Choroid plexus epithelial cell (primary cell): ENCODE data around the gene SKIDA1.
A peak's percentile ranks its signal among the peaks of the same experiment; 100 is the strongest.
"Not testable (repeated sequence)": the region's sequence is repeated elsewhere in the genome, so short reads cannot be mapped to it uniquely, and the experiment has no call there.

Experiments used
- DNase-seq: peaks from one replicate; pipeline ENCODE4 v3.0.0-alpha.2; 2010; ENCODE audit warnings: low read depth
- H3K4me3 ChIP-seq: 2 replicates; pipeline ENCODE4 v1.5.1; 2011; ENCODE audit warnings: low read depth, mild to moderate bottlenecking, control low read depth, low read length, moderate library complexity
- TF ChIP-seq, protein P1 (sequence below): conservative IDR thresholded peaks from 2 replicates; pipeline ENCODE4 v1.5.1; 2011; ENCODE audit warnings: low read depth, mild to moderate bottlenecking, control low read depth, inconsistent platforms, low read length, moderate library complexity

The SKIDA1 gene

DNA sequence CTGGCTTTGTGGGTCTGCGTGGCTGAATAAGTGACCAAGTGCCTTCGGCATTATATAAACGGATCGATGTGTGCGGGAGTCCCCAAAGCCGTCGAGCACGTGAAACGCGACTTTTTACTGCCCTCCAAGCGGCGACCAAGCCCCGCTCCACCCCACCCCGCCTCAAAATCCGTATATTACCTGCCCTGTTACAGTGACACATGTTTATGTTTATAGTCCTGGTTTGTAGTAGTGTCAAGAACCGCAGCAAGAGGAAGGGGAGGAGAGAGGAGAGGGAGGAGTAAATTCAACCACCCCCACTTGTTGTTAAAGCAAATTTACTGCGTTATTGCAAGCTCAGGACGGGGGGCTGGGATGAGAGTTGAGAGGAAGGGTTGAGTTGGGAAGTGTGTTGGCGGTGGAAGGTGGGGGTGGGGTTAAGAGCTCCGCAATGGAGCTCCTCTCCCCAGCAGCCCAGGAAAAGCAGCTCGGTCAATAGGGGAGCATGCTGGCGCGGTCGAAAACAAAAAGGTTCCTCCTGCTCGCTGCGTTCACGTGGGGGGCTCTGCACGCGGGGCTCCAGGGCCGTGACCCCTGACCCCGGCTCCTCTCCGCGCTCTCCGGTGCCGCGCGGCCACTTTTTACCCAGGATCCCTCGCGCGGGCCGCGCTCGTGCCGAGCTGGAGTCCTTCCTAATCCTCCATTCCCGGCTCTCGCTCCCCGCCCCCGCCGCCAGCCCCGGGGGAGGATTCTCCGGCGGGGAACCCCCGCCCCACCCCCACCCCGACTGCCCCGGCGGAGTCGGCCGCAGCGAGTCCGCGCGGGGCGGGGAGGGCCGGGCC, at the start of gene SKIDA1:
Gene SKIDA1, minus strand, starts transcription at position 316 of the 821 bp plus-strand sequence. CDS start 7,860 bp downstream, outside the sequence.
- TF ChIP-seq, protein P1, sequence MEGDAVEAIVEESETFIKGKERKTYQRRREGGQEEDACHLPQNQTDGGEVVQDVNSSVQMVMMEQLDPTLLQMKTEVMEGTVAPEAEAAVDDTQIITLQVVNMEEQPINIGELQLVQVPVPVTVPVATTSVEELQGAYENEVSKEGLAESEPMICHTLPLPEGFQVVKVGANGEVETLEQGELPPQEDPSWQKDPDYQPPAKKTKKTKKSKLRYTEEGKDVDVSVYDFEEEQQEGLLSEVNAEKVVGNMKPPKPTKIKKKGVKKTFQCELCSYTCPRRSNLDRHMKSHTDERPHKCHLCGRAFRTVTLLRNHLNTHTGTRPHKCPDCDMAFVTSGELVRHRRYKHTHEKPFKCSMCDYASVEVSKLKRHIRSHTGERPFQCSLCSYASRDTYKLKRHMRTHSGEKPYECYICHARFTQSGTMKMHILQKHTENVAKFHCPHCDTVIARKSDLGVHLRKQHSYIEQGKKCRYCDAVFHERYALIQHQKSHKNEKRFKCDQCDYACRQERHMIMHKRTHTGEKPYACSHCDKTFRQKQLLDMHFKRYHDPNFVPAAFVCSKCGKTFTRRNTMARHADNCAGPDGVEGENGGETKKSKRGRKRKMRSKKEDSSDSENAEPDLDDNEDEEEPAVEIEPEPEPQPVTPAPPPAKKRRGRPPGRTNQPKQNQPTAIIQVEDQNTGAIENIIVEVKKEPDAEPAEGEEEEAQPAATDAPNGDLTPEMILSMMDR, result no peak
- H3K4me3 ChIP-seq, result peak within 1 kb of the TSS; percentile 65
- peak; percentile 97 for DNase-seq

DNA sequence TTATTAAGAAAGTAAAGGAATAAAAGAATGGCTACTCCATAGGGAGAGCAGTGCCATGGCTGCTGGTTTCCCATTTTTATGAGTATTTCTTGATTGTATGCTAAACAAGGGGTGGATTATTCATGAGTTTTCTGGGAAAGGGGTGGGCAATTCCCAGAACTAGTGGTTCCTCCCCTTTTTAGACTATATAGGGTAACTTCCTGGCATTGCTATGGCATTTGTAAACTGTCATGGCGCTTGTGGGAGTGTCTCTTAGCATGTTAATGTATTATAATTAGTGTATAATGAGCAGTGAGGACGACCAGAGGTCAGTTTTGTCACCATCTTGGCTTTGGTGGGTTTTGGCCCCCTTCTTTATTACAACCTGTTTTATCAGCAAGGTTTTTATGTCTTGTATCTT, 49.0 kb upstream of the SKIDA1 start:
- not testable (repeated sequence) for H3K4me3 ChIP-seq, DNase-seq

DNA sequence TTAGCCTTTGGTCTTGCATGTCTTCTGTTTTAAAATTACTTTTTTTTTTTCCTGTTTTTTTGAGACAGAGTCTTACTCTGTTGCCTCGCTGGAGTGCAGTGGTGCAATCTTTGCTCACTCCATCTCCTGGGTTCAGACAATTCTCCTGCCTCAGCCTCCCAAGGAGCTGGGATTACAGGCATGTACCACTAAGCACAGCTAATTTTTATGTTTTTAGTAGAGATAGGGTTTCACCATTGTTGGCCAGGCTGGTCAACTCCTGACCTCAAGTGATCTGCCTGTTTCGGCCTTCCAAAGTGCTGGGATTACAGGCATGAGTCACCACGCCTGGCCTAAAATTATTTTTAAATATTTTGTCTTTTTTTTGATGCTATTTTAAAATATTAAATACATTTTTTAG, 47.1 kb upstream of the SKIDA1 start:
- no peak overlapping the region for H3K4me3 ChIP-seq
- TF ChIP-seq, protein P1, result no peak
- DNase-seq, result peak; percentile 77

DNA sequence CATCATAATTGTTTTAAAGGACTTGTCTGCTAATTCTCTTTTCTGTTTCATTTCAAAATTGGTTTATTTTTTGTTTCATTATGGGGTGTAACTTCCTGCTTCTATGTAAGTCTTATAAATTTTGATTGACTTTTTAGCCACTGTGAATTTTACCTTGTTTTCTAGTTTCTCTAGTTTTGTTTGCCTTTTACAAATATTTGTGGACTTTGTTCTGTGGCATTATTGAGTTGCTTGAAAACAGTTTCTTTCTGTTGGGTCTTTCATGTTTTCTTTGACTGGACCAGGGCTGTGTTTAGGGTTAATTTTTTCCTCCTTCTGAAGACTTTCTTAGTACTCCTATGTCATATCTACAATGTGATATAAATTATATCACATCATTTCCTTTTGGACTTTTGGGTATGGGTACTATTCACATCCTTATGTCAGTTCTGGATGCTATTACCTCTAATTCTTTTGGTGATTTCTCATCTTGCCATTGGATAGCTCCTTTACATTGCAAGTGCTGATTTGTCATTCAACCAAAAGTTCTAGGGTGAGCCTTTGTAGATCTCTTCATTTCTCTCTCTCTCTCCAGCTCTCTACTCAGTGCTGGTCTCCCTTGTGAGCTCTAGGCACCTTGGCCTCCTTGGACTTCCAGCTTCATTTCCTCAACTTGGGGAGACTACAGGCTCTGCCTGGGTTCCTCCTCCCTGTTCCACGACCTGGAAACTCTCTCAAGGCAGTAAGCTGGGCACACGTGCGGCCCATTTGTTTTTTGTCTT, 45.5 kb upstream of the SKIDA1 start:
- no peak for DNase-seq
- TF ChIP-seq, protein P1, result no peak
- H3K4me3 ChIP-seq, result no peak overlapping the region

DNA sequence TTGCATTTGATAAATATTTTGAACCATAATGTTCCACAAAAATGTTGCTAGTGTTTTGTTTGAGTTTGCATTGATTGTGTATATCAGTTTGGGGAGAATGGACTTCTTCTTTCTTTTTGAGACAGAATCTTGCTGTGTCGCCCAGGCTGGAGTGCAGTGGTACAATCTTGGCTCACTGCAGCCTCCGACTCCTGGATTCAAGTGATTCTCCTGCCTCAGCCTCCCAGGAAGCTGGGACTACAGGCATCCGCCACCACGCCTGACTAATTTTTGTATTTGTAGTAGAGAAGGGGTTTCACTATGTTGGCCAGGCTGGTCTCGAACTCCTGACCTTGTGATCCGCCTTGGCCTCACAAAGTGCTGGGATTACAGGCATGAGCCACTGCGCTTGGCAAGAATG, 33.5 kb upstream of the SKIDA1 start:
- not testable (repeated sequence) for H3K4me3 ChIP-seq, DNase-seq

DNA sequence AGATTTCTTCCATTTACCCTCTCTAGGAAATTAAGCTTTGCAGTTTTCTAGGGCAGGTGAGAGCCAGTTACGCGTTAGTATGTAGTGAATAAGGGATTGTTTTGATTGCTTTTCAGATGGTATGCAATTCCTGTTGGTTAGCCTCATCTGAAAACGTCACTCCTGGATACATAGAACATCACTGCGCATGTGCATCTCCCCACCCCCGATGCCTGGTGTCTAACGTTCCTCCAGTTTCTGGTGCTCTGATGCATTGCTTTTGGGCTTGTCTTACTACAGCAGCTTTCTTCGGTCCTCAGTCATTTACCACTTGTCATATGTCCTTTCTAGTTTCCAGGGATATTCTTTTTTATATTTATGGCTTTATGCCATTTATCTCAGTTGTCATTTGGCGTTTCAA, 31.0 kb upstream of the SKIDA1 start:
- DNase-seq, result no peak
- TF ChIP-seq, protein P1, result no peak

DNA sequence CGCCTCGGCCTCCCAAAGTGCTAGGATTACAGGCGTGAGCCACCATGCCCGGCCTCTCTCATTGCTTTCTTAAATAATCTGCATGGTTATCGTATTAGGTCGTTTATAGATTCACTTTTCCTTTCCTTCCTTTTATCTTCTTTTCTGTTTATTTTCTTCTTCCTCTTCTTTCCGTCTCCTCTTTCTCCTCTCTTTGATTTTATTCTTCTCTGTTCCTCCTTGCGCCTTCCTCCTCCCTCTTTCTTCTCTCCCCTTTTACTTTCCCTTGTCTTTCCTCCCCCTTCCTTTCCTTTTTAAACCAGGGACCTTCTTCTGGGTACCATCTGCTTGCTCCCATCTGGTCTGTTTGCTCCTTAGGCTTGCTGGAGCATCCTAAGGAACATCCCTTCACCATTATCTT, 27.2 kb upstream of the SKIDA1 start:
- TF ChIP-seq, protein P1, result no peak
- H3K4me3 ChIP-seq, result no peak overlapping the region
- DNase-seq, result no peak

More for the DNA sequence above, 31.0 kb upstream of the SKIDA1 start:
- H3K4me3 ChIP-seq, result no peak overlapping the region

DNA sequence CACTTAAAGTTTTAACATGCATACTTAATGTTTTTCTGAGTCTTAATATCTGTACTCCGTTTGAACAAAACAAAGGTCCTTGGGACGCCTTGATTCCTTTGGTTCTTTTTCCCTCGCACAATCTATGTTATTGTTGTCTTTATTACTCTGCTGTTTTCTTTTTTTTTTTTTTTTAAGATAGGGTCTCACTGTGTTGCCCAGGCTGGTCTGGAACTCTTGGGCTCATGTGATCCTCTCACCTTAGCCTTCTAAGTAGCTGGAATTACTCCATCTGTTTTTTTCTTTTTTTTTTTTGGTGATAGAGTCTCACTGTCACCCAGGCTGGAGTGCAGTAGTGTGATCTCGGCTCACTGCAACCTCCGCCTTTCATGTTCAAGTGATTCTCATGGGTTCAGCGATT, 21.8 kb upstream of the SKIDA1 start:
- TF ChIP-seq, protein P1, result no peak

DNA sequence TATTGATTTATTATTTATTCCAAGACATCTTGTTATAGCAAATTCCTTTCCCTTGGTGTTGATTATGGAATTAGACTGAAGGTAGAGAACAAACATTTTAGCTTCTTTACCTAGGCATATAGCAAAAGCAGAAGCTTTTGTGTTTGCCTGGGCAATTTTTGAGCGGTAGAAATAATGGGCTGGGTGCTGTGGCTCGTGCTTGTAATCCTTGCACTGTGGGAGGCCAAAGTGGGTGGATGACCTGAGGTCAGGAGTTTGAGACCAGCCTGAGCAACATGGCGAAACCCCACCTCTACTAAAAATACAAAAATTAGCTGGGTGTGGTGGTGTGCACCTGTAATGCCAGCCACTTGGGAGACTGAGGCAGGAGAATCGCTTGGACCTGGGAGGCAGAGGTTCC, 15.2 kb upstream of the SKIDA1 start:
- DNase-seq, H3K4me3 ChIP-seq: not testable (repeated sequence)

More for the DNA sequence above, 21.8 kb upstream of the SKIDA1 start:
- H3K4me3 ChIP-seq, result no peak overlapping the region
- no peak for DNase-seq
